HG03095 (cell line): ENCODE results near the gene ZFYVE1.

ENCODE experiments used
- ATAC-seq: cut with Tn5 transposase; IDR thresholded peaks from one replicate; pipeline ENCODE4 v1.9.1; 2021; ENCODE audit warnings: moderate library complexity; ENCODE audit not compliant: unreplicated experiment

The ZFYVE1 gene

GRCh38 chr14:72924337-72924736 lies 102.6 kb downstream of the ZFYVE1 start:
- ATAC-seq = no peak

GRCh38 chr14:72921396-72921795 lies 105.5 kb downstream of the ZFYVE1 start:
- ATAC-seq = no peak

GRCh38 chr14:72920008-72920407 lies 106.9 kb downstream of the ZFYVE1 start:
- ATAC-seq = no peak
